Tibial artery (tissue), 4 donors: ENCODE data around the gene PRKG1.

Source experiments
- DNase-seq, 2 donors: peaks; one replicate each; pipeline ENCODE4 v3.0.0-alpha.2; 2019
- H3K27ac ChIP-seq, 2 donors: fragments of 200-600 bp; sonication (generic) in 1 of 2; 1 replicate in 1 of 2; 2 replicates in 1 of 2; pipeline ENCODE4 v1.5.1; 2018 to 2019; ENCODE audit warnings: mild to moderate bottlenecking in 1 of 2
- H3K27me3 ChIP-seq, 2 donors: fragments of 200-600 bp; sonication (generic) in 1 of 2; one replicate each; pipeline versions ENCODE4 v1.5.1 to v1.6.0; 2016 to 2019
- H3K36me3 ChIP-seq, 3 donors: fragments of 200-600 bp; sonication (generic) in 2 of 3; one replicate each; pipeline ENCODE4 v1.5.1; 2016 to 2019; ENCODE audit warnings: mild to moderate bottlenecking in 2 of 3
- H3K4me1 ChIP-seq, 4 donors: fragments of 200-600 bp; sonication (generic) in 2 of 4; 1 replicate in 3 of 4; 2 replicates in 1 of 4; pipeline ENCODE4 v1.5.1; 2016 to 2019
- H3K4me3 ChIP-seq, 2 donors: fragments of 200-600 bp; sonication (generic) in 1 of 2; 1 replicate in 1 of 2; 2 replicates in 1 of 2; pipeline ENCODE4 v1.5.1; 2018 to 2019; ENCODE audit warnings: mild to moderate bottlenecking in 2 of 2
- H3K9me3 ChIP-seq, 3 donors: fragments of 200-600 bp; sonication (generic) in 1 of 3; one replicate each; pipeline ENCODE4 v1.5.1; 2016 to 2019
- CTCF ChIP-seq, 2 experiments: fragments of 200-600 bp in 1 of 2; fragments of 450-650 bp in 1 of 2; IDR thresholded peaks; one replicate each; pipeline ENCODE4 v1.5.1; 2017 to 2019; ENCODE audit warnings: antibody characterized with exemption in 2 of 2, mild to moderate bottlenecking in 1 of 2, moderate library complexity in 1 of 2
- intact Hi-C: fragments of 100-400 bp; cut with DNase I; formaldehyde crosslinking; loops from one replicate; pipeline ENCODE4 v1.15.0; 2023; ENCODE audit warnings: low total_unique reads

PRKG1 gene

GRCh38 chr10:52284416-52285013, 1210.2 kb downstream of the PRKG1 start:
- intact Hi-C loops: no loop called here

DNA sequence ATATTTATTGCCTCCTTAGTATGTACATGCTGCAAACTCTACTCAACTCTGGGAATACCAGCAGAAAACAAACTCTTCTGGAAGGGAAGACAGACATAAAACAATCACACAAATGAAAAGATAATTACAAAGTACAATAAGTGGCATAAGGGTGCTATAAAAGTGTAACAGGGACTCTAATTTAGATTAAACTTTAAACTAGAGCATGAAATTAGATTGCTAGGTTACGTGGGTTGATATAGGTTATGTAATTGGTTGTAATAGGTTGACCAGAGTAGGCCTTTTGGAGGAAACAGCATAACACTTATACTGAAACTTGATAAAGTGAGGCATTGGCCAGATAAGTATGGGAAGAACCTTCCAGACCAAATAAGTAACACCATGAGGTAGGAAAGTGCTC, 1213.6 kb downstream of the PRKG1 start:
- intact Hi-C loops: no loop called here
- H3K4me3 ChIP-seq: no peak overlapping the region
- H3K27ac ChIP-seq: no peak overlapping the region
- H3K9me3 ChIP-seq: no peaks in the 10 kb centered on the region
- H3K4me1 ChIP-seq: no peaks in the 10 kb centered on the region
- no peaks in the 10 kb centered on the region for H3K27me3 ChIP-seq
- H3K36me3 ChIP-seq: peaks cover 7 to 37% (median 31%) of the 10 kb centered on the region in 3 donors
- DNase-seq: no peak
- no peak for TF ChIP-seq CTCF (IDR thresholded peaks at IDR 0.05)

More at GRCh38 chr10:52284416-52285013, 1210.2 kb downstream of the PRKG1 start:
- H3K27ac ChIP-seq: no peak overlapping the region
- H3K27me3 ChIP-seq: no peaks in the 10 kb centered on the region
- H3K4me3 ChIP-seq: no peak overlapping the region
- DNase-seq: no peak
- H3K36me3 ChIP-seq: peaks cover 15 to 39% (median 37%) of the 10 kb centered on the region in 3 donors
- H3K9me3 ChIP-seq: no peaks in the 10 kb centered on the region
- TF ChIP-seq CTCF (IDR thresholded peaks at IDR 0.05): no peak
- H3K4me1 ChIP-seq: peaks cover 0 to 17% (median 0%) of the 10 kb centered on the region in 4 donors

DNA sequence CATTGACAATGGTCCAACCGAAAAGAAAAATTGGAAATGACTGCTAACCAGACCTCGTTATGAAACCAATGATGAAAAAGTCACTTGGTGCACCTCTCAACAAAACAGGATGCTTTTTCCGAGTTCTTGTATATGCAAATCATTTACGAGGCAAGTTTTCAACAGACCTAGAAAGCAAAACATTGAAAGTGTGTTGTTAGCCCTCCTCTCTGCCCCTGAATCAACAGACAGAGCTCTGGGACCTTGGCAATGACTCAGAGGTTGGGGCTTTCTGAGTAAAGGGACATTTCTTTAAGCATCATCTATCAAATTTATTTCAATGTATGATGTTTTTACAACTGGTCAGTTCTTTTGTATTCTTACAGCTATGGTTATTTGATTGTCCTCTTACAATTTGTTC, 1223.5 kb downstream of the PRKG1 start:
- no peaks in the 10 kb centered on the region for H3K9me3 ChIP-seq
- TF ChIP-seq CTCF (IDR thresholded peaks at IDR 0.05): no peak
- intact Hi-C loops: no loop called here
- peaks cover 0 to 9% (median 5%) of the 10 kb centered on the region in 3 donors for H3K36me3 ChIP-seq
- H3K4me1 ChIP-seq: no peaks in the 10 kb centered on the region
- H3K27ac ChIP-seq: no peak overlapping the region
- no peaks in the 10 kb centered on the region for H3K27me3 ChIP-seq
- DNase-seq: no peak
- H3K4me3 ChIP-seq: no peak overlapping the region

GRCh38 chr10:52300599-52301277, 1226.5 kb downstream of the PRKG1 start:
- no peaks in the 10 kb centered on the region for H3K9me3 ChIP-seq
- H3K36me3 ChIP-seq: no peaks in the 10 kb centered on the region
- no peak overlapping the region for H3K27ac ChIP-seq
- no peak for TF ChIP-seq CTCF (IDR thresholded peaks at IDR 0.05)
- no peak for DNase-seq
- intact Hi-C loops: no loop called here
- no peaks in the 10 kb centered on the region for H3K27me3 ChIP-seq
- no peaks in the 10 kb centered on the region for H3K4me1 ChIP-seq
- H3K4me3 ChIP-seq: no peak overlapping the region

DNA sequence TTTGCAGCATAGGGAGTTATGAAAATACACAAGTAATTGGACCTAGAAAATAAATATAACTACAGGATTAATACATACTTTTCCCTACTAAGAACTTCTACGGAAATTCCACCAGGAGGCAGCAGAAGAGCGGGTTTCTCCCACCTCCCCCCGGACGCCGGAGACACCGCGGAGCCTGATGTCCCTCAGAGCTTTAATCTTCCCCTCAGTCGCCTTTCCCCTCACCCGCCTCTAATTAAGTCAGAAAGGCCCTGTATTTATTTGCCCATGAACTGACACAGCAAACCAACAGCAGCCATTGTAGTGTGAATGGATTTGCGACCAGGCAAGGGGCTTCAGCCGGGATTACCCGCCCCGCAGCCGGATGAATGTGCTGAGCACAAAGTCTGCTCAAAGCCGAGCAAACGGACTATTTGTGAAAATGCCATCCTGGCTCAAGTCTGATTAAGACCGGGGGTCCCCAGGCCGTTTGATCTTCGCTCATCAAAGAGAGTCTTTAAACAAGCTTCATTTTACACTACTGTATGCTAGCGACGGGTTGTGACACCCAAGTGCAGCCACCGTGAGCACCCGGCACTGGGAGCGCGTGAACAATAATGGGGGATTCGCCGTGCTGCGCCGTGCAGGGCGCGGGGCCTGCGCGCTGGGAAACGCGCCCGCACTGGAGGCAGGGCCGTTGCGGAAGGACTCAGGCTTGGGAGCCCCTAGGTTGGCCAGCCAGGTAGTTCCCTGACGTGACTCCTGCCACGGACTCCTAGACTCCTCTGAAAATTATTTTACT, 1234.2 kb downstream of the PRKG1 start:
- peaks cover 0 to 12% (median 5%) of the 10 kb centered on the region in 4 donors for H3K4me1 ChIP-seq
- TF ChIP-seq CTCF (IDR thresholded peaks at IDR 0.05): peak; percentile 71 to 72
- H3K36me3 ChIP-seq: no peaks in the 10 kb centered on the region
- H3K27ac ChIP-seq: no peak overlapping the region
- H3K27me3 ChIP-seq: peaks cover 0 to 6% of the 10 kb centered on the region in 2 donors
- no peaks in the 10 kb centered on the region for H3K9me3 ChIP-seq
- intact Hi-C loops: no loop called here
- DNase-seq: peak in 1 of 2 donors; percentile 68
- H3K4me3 ChIP-seq: peak overlapping the region; percentile 41 to 45
